Activated T-cell treated with anti-CD3 and anti-CD28 coated beads, Interleukin-2, amount 50 U/mL, for 1 hour (primary cell): Measurements from ENCODE around the gene LGI1.

Source experiments
- DNase-seq: peaks from one replicate; pipeline ENCODE4 v3.0.0-alpha.2; 2020

LGI1 gene

DNA sequence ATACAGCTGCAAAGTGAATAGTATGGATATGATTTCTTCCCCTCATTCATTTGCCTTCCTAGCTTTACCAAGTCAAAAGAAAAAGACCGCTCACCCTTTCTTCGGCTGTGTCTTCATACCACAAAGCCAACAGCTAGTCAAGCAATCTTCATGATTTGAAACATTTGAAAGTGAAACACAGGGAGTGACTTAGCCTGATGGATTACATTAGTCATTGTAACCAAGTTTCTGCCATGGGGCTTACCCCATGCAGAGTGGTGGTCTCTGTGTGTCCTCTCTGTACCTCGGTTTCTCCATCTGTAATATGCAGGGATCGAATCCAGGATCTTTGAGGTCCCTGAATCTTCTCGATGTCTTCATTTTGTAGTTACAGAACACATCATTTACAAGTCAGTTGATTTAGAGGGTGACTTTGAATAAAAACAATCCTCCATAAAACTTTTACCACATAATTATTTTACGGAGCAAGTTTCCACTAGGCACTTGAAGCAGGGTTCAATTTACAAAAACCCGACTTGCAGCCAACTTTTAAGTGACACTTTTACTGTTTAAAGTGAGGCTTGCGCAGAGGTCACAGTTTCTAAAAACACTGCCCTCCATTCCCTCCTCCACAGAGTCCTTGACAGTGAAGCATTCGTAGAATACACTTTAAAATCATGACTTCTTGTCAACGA, 2.2 kb upstream of the LGI1 start:
- DNase-seq: no peak

DNA sequence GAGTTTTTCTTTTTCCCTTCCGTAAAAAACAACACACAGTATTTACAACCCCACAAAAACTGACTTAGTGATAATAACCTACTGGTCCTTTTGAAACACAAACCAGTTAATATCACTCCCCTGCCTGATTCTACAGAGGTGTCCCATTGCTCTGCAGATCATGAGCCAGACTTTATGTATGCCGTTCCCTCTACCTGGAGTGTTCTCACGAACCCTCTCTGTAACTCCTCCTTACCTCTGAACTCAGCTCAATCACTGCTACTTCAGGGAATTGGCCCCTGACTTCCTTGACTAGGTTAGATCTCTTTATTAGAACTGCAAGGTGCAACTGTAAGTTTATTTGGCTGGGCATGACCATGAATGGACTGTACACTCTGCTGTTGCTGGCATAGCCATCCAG, 1.6 kb upstream of the LGI1 start:
- DNase-seq: no peak

DNA sequence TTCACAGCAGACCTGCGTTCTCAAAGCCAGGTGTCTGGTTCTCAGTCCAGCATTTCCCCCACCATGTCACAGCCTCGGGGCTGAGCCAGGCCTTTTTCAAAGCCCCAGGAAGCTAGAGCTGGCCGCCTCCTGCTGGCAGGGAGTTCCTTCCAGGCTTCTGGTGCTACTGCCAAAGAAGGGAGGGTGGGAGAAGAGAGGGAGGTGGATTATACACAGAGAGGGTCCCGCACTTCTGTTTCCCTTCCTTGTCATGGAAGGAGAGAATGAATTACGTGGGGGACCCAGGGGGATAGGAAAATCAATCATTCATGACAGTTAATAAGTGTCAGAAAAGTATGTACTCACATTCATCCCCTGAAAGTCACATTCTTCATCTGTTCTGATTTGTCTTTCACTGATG, 600 bp upstream of the LGI1 start:
- no peak for DNase-seq

DNA sequence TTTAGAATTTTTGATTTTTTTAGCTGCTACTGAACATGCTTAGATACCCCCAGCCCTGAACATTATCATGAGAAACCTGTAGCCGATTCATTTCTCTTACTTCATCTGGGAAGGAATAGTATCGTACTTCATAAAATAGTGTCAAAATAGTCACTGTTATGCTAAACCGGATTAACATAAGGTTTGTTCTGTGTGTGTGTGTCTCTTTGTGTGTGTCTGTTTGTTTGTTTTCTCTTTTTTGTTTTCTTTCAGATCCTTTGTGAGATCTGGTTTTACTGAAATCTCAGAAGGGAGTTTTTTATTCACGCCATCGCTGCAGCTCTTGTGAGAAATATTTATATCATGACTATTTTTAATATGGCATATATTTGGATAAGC, 761 bp downstream of the LGI1 start:
- DNase-seq: no peak

DNA sequence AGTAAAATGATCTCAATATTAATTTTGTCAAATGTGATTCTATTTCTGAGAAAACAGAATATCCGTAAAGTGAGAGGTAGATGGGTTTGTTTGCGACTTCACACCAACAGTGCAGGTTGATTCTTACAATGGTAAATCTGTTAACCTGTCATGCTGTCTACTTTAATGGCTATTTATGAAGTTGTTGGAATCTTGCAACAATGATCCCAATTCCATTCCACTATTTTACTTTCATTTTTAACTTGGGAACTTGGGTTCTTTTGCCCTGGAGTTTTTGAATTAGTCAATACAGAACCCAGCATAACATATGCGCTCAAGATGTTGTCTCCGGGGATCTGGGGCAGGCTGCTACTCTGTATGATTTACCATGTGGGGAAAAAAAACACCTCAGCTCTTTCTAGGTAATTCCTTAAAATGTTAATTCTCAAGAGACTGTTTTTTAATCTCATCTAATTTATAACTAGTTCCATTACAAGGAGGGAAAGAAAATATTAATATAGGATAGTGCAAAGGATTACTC, 1.2 kb downstream of the LGI1 start:
- no peak for DNase-seq

DNA sequence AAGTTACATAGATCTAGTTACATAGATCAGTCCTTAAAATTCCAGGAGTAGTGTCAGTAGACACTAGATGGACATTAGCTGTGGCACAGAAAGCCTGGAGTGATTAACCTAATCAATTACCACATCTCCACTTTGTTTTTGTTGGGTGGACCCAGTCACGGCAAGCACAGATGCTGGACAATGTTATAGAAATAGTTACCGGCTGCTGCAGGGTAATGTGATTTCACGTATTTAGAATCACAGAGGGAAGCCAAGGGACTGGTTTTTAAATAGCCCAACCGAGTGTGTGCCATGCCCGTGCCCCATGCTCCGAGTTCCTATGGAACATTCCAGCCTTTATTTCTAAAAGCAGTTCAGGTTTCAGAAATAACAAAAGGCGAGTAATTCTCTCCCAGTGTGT, 2.8 kb downstream of the LGI1 start:
- DNase-seq: no peak

DNA sequence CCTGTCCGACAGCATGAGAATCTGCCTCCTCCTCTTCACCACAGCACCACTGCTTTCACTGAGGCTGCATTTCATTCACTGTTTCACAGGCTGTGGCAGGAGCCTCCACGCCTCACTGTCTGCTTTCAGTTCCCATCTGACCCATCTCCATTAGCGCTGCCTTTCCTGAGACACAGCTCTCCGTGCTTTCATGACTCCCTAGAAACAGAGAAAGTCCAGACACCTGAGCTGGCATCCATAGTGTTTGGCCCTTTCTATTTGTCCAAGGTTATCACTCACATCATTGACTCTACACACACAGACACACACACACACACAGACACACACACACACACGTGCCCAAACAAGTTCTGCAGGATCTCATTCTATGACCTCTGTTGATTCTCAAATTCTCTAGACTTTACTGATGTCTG, 5.2 kb downstream of the LGI1 start:
- no peak for DNase-seq

DNA sequence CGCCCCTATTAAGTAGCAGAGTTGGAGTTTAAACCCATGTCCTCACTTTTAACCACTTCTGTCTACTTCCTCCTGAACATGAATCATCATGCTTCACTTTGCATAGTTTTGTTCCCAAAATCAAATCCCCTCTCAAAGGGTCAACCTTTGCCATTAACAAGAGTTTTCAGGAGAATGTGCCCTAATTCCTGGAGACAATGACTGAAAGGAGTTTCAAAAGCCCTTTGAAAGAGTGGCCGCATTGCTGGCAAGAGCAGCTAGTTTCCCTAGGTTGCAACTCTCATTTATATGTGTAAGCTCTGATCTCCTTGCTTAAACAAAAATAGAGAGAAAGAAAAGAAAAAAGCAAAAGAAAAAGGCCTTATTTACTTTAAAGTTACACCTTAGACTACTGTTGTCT, 9.2 kb downstream of the LGI1 start:
- DNase-seq: no peak

DNA sequence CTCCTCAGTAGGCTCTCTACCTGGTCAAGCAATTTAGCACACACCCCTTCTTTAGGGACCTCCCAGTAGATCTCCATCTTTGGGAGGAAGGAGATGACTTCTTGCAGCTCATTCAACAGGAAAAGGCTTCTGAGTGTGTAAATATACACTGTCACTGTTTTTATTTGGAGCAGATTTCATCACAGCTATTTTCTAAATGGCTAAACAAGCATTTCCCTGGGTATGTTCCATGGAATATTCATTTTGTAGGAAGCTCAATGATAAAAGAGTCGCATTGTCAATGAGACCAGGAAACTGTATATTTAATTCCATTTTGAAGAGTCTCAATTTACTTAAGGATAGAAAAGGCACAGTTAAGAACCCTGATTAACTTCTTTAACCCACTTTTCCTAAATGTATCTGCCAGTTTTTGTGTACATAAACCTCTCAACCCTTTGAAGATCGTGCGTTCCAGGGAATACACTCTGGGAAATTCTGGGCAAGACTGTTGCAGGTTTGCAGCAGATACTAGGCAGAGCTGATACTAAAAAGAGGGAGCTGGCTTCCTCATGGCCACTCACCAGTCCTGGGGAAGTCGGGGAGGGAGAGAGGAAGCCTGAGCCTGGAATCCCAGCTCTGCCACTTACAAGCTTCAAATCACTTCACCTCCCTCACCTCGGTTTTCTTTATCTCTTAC, 10.1 kb downstream of the LGI1 start:
- no peak for DNase-seq

DNA sequence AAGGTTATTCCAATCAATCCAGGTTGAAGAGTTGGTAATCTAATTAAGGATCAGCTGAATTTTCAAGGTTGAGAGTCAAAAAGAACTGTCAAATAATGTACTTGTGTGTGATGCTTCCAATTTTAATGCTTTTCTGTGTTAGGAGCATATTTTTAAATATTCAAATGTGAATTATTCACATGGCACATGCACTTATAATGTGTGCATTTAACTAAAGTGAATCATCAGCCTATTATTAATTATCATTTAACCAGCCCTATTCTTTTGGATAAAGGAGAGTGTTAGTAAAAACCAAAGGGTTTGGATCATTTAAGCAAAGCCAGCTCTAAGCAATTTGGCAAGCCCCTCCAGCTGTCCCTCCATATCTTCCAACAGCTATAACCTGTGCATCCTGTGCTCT, 11.2 kb downstream of the LGI1 start:
- DNase-seq: no peak

DNA sequence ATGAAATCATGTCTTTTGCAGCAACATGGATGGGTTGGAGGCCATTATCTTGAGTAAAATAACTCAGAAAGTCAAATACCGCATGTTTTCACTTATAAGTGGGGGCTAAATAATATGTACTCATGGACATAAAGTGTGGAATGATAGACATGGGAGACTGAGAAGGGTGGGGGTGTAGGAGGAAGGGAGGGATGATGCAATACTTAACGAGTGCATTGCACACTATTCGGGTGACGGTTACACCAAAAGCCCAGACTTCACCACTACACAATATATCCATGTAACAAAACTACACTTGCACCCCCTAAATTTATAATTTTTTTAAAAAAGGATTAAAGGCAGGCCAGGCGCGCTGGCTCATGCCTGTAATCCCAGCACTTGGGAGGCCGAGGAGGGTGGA, 13.6 kb downstream of the LGI1 start:
- no peak for DNase-seq

DNA sequence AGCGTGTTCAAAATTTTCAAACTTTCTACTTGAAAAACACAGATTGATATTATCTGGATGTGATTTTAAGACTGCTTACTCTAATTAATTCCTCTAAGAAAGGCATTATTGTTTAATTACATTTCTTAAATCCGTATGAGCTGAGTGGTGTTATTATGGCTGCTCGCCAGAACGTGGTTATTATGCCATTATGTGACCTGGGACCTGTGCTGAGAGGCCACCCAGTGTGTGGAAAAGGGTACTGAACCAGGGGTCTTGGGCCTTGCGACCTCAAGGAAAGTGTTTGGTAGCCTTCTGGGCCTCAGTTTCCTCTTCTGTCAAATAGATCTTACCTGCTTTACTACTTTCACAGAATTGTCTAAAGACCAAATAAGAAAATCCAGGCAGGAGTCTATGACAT, 15.4 kb downstream of the LGI1 start:
- DNase-seq: no peak

DNA sequence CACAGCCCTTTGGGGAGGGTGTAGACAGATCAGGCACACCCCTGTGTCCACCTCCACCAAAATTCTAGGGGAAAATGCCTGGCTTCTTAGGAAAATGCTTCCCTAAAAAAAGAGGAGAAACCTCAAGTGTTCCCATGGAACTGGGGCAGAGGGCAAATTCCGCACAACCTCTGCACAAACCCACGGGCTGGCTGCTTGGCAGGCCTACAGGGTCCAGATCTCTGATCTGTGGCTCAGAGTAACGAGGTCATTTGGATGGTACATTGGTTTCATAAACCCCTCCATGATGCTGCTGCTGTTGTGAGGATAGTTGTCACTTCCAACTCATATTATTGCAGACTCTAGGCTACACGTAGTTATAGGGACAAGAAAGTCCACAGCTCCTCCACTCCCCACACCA, 16.0 kb downstream of the LGI1 start:
- DNase-seq: no peak

DNA sequence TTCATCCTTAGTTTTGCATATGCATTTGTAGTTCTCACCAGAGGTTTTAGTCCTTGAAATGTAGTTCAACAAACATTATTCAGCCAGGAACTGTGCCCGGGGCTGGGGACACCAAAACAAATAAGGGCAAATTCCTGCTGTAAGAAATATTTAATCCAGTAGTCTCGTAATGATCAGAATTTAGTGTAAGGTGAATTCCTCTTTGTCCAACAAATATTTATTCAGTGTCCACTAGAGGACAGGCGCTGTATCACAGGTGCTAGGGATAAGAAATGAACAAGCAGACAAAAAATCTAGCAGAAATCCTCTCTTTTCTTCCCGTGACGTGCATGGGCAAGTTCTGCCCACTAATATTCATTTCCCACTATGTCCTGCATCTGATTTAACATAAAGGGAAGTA, 17.6 kb downstream of the LGI1 start:
- DNase-seq: no peak

DNA sequence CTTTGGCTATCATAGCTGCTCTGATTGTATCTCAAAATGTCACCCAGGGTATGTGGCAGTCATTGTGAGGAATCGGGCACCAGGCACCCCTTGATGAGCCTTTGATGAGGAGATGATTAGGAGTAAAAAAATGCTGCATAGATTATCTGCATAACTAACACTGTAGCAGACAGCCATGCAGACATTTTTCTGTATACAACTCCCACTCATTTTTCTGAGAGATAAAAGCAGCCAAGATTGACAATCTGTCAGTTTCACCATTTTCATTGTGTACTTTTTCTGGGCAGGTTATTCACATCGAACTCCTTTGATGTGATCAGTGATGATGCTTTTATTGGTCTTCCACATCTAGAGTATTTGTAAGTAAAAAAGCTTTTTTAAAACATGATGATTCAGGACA, 19.4 kb downstream of the LGI1 start:
- DNase-seq: no peak

DNA sequence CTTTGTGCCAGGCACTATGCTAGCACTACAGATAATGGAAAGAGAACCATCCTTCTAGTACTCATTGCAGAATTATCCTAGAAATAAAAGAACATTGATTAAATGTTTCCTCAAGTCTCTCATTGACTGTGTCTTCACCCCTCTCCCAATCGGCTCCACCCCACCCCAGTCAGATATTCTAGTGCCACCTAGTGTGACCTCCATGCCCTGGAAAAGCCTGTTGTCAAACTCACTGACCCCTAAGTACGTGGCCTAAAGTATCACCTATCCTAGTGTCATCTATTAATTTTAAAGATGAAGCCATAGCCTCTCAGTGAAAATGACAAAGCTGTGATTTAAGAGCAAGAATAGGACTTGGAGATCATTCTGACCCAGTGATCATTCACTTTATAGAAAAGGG, 26.3 kb downstream of the LGI1 start:
- no peak for DNase-seq

DNA sequence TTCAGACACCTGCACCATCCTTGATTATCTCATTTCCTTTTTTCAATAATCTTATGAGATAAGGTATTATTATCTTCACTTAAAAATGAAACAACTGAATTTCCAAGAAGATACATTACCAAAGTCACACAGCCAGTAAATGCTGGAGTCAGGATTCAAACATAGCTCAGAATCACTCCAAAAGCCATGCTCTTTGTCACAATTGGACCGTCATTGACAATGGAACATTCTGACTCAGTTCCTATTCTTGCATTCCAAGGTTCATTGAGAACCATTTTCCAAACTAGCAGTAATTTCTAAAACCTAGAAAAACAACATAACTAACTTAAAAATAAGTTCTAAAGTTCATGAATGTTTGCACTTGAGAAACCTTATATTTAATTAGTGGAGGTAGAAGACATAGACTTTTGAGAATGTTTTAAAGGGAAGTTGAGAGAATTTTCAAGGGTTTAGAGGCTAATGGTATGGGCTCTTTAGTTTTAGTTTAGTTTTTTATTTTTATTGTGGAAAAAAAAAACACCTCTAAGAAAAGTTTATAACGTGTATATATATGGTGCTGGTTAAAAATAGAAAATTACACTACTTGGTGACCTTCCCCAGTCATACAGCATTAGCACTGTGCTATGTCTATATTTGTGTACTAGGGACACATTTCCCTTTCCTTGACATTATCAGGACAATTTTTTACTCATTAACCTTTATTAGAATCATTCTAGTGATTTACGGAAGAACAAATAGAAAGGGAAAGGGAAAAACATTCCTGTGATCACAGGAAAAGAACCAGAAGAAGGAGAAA, 30.9 kb downstream of the LGI1 start:
- no peak for DNase-seq

DNA sequence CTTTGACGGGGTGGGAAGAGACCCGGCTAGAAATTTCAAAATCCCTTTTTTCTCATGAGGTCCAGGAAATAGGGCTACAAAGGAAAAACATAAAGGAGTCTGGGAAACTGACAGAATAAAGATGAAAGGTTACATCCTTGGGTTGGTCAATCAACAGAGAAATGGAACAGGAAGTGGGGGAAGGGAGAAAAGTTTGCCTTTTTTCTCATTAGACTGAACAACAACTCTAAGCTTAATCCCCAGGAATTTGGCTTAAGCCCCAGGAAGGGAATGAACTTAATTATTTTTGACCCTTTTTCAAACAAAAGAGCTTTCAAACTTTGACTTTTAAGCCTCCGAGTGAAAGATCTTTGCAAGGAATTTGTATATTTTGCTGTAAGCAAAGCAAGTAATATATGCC, 32.7 kb downstream of the LGI1 start:
- DNase-seq: no peak

DNA sequence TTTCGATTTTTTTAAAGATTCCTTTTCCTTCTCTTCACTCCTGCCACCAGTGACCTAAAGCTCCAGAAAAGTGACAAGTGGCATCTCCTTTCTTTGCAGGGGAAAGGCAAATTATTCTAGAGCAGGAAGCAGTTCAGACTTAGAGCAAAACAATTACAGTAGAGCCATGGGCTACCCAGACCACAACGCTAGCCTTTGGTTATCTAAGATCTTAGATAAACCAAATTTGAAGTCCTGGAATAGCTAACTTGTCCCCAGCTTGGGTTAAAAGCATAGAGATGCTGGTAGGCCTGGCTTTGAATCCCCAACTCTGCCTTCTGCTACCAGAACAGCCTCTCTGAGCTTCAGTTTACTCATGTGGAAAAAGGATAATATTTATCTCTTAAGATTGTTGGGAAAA, 38.4 kb downstream of the LGI1 start:
- DNase-seq: no peak

DNA sequence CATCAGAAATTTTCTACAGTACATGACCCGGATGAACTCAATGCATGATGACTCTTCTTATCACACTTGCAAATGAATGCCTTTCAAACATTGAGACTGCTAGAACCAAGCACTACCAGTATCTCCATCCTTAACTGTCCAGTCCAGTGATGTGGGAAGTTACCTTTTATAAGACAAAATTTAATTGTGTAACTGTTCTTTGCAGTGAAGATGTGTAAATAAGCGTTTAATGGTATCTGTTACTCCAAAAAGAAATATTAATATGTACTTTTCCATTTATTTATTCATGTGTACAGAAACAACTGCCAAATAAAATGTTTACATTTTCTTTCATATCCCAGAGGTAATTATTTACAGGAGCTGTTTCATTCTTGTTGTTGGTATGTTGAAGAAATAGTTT, 40.1 kb downstream of the LGI1 start:
- DNase-seq: no peak

DNA sequence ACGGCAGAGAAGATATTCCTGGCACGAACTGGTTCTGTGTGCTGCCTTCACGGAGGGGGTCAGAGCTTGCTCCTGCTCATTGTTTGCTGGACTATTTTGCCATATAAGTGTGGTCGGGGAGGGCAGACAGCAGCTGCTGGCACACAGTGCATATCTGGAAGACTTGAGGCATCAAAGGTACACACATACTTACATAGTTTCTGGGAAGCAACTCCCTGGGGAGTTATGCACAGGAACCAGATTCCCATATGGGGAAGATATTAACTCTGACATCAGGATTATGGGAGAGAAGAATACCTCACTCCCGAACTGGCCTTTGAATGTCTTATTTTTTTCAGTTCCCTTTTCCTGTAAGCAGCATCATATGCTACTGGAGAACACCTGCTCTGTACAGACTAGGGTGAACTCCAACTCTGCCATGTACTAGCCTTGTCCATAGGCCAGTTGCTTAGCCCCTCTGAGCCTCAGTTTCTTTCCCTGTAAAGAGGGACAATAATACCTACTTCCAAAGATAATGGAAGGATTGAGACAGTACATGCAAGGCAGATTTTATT, 41.5 kb downstream of the LGI1 start:
- no peak for DNase-seq

DNA sequence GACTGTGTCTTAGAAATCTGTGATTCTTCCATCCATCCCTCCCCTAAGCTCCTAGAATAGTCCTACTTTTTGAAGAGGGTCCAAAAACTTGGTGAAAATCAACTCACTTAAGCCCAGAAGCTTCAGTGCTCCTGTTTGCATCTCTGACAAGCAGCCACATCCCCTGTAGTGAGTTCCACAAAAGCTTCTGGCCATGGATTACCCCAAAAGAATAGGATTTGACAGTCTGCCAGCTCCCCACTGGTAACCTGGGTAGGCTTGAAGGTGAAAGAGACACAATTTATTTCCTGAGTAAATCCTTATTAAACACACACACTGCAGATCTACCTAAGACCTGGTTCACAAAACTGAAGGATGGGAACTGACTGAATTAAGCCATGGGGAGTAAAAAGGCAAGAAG, 46.5 kb downstream of the LGI1 start:
- no peak for DNase-seq

DNA sequence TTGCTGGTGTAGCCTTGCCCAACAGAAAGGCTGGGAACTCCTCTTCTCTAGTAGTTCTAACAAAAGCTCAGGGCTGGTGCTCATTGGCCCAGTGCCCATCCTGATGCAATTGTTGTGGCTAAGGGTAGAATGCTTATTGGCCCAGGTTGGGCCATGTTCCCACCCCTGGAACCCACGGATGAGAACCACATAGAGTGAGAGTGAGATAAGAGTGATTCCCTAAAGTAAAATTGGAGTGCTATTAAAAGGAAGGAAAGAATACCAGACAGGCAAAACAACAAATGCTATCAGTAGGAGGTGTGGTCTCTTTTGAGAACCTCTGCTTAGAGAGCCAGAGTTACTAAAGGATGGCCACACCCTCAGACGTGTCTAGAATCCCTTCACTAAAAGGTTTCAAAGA, 49.2 kb downstream of the LGI1 start:
- DNase-seq: no peak

DNA sequence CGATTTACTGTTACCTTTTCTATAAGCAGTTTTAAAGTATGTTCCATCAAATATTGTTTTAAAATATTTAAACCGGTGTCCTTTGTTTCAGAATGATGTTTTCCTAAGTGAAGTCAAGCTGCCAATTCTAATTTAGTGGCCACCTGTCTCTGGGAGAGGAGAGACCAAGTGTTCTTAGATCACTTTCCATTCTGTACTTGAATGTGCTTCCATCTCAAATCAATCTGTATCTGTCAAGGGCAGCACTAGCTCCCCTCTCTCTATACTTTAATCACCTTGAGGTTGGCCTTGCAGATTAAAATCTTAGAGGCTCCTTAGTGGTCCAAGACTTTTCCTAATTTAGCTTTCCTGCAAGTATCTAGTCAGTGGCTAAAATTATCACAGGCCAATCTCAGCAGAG, 49.6 kb downstream of the LGI1 start:
- DNase-seq: no peak
